CMK (cell line): ENCODE data around the gene APOM.
A peak's percentile ranks its signal among the peaks of the same experiment; 100 is the strongest.

Experiments
- DNase-seq: peaks from one replicate; pipeline ENCODE4 v3.0.0-alpha.2; 2010; ENCODE audit warnings: low read depth

Gene APOM

DNA sequence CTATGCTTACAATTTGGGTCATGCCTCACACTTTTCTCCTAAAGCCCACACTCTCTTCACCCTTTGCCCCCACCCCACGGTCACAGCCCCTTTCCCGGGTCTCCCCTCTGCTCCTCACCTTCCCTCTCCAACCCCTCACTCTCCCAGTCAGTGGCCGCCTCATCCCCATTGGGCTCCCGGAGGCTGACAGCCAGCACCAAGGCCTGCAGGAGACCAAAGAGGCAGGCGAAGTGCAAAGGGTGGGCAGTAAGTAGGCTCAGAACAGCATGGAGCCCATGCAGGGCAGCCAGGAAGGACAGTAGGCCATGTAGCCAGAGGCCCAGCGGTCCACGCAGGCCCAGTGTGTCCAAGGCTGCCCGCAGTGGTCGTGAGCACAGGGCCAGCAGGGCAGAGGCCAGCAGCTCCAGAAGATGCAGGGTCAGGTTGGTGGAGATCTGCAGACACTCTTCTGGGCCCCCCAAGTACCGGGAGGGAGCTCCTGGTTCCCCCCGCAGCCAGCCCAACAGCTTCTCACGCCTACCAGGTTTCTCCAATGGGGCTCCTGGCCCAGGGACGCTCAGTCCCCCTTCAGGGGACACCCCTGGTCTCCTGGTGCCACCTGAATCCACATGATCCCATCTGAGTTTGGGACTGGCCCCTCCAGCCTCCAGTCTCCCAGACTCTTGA is 3.4 kb downstream of the APOM start:
- DNase-seq = no peak

- peak; percentile 74 for DNase-seq
Observed at GRCh38 chr6:31659649-31660380, 4.1 kb downstream of the APOM start.

DNA sequence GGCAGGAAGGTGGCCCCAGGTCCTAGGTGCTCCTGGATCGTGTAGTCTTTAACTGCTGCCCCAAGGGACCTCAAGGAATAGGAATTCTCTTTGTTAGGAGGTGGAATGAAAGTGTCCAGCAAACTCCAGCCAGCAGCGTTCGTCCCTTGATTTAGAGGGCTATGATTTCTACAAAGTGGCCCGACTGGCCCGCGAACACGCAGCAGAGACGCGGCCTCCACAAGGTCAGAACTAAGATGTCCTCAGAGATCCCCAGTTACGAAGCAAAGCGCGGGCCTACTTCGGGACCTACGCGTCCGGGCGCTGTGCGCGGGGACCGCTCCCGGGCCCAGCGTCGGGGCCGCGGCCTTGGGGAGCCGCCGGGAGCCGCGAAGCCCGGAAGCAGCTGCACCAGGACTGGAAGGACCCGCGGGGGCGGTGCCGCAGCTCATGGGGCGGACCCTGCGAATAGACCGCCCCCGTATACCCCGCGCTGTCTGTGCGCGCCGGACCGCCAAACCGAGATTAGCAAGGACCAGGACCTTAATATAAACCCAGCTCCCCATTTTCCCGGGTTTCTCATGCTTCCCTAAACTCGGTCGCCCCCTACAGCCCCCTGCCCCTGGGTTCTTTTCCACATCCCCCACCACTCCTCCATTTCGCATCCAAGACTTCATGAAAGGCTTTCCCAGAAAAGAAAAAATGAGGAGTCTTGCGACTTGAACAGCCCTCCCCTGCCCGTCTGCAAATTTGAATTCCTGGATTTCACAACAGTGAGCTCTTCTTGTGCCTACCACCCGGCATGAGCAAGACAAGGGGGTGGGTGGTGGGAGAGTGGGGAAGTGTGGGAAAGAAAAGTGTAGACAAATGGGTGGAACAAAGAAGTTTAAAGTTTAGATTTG is 4.9 kb downstream of the APOM start, which contains the start of gene C6orf47:
TSS of gene C6orf47 (minus strand) at position 398 of the 881 bp plus-strand sequence. CDS start 831 bp downstream, outside the sequence.
- DNase-seq = peak; percentile 72

DNA sequence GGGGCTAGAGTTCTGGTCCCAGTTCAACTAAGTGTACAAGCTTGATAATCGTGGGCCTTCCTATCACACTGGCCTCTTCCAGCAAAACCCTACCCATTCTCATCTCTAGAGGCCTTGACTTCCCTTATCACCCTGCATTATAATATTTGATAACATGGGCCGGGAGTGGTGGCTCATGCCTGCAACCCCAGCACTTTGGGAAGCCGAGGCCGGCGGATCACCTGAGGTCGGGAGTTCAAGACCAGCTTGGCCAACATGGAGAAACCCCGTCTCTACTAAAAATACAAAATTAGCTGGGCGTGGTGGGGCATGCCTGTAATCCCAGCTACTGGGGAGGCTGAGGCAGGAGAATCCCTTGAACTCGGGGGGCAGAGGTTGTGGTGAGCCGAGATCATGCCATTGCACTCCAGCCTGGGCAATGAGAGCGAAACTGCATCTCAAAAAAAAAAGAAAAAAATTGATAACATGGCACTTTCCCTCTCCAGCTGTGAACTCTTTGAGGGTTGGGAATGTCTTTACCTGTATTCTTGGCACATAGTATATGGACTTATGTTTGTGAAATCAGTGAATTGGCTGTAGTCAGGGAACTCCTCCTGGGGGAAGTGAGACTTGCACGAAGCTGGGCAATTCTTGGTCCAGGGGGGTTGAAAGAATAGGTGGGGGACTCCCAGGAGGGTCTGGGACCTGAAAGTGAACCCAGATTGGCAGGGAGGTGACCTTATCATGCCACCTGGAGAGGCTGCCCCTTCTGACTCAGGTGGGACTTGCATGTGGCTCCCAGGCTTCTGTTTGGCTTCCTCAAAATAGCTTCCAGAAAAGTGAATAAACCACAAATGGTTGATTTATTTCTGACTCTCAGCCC is 5.8 kb downstream of the APOM start:
- DNase-seq = no peak

DNA sequence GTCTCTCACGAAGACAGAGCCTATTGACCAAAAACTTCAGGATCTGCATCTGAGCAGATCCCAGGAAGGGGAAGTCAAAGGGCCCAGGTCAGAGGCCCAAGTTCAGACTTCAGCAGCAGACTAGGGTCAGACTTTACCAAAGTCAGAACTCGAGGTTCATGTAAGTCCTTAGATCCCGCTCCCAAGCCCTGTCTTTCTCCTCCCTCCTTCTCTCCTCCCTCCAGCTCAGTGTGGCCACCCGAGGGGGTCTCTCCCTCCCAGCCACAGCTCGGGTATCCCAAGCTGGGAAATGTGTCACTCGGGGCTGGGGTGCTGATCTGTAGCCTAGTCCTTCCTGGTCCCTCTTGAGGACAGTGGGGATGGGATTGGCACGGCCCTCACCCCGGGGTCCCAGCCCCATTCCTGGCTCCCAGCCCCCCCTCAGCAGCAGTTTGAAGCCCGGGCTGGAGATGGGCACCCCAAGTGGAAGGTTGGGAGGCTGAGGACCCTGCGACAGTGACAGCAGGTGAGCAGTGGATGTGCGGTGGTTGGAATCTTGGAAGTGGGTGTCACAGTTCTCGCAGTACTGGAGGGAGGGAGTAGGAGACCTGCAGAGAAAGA is 6.5 kb downstream of the APOM start:
- no peak for DNase-seq

DNA sequence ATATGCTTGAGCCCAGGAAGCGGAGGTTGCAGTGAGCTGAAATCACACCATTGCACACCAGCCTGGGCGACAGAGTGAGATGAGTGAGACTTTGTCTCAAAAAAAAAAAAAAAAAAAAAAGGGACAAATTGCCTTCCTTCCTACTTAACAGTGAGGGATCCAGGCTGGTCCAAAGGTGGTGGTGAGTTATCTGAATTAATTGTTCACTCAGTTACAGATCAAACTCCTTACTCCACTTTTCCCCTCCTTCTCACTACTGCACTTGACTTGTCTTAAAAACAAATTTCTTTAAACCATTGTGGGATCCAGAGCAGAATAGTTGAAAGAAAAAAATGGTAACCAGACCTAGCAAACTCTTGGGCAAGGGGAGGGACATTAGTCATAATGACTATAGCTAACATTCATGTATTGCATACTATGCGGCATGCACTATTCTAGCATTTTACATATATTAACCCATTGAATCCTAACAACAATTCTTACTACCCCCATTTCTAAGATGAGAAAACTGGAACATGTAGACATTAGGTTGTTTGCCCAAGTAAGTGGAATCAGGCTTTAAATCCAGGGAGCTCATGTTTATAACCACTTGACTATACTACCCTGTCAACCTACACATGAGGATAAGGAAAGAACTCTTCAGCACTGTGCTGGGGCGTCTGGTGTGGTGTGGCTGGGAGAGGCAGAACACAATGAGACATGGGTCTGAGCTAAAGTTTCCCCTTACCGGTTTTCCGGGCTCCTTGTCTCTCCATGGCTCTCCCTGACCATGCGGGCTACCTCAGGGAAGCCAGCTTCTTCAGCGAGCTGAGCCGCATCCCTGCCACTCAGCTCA is 7.6 kb downstream of the APOM start:
- no peak for DNase-seq

GRCh38 chr6:31663961-31664789 is 8.5 kb downstream of the APOM start:
- DNase-seq = no peak

DNA sequence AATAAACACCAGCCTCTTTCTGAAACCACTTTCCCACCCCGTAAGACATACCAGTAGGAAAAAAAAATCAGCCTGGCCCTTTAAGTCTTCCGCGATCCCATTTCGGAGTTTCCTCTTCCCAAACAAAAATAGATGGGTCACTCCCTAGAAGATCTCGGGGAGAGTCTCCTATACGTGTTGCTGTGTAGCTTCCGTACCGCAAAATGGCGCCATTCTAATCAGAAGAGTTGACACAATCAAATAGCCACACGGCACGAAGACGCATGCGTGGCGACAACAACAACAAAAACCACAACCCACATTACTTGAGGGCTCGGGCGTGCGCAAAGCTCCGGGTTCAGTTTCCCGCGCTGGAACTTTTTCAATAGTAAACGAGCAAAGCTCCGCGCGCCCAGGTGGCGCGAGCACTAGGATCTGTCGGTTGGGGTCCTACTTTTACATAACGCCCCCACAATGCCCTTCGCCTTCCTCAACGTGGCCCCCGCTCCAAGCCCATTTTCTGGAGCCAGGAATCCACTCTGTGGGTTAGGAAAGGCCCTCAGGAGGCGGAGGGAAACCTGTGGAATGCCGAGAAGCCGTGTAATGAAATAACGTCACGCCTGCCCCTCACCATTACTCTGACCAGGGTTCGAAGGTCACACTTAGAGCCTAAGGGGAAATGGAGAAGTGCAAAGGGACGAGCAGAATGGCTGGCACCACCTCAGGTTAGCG is 9.3 kb downstream of the APOM start, which contains the start of gene GPANK1:
TSS of gene GPANK1 (minus strand) at position 208 of the 711 bp plus-strand sequence. CDS start 519 bp downstream, outside the sequence.
- DNase-seq = peak; percentile 87

DNA sequence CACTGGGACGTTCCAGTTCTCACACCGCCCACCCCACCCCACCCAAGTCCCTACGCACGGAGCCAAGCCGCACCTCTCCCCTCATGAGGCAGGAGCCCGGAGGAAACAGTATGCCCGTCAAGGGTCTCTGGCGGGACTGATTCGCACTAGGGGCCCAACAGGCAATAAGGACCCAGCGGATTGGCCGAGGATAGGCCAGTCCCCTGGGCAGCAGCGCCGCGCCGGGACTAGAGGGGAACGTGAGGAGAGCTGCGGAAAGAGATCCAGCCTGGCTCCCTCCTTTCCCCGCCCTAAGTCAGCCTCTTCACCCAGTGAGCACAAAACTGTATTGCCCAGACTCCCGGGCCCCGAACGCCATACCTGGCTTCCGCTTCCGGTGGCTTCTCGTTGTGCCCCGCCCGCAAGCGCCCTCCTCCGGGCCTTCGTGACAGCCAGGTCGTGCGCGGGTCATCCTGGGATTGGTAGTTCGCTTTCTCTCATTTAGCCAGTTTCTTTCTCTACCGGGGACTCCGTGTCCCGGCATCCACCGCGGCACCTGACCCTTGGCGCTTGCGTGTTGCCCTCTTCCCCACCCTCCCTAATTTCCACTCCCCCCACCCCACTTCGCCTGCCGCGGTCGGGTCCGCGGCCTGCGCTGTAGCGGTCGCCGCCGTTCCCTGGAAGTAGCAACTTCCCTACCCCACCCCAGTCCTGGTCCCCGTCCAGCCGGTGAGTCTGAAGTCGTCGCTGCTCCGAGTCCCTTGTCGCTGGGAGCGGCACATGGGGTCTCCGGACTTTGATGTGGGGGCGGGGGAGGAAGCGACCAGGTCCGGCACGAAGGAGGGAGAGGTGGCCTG is 10.0 kb downstream of the APOM start, which contains the start of gene CSNK2B:
TSS of gene CSNK2B (plus strand) at position 580 of the 836 bp plus-strand sequence. CDS start 752 bp downstream, outside the sequence.
- DNase-seq = peak; percentile 96

- no peak for DNase-seq
Observed at GRCh38 chr6:31666337-31666965, 10.8 kb downstream of the APOM start.

DNA sequence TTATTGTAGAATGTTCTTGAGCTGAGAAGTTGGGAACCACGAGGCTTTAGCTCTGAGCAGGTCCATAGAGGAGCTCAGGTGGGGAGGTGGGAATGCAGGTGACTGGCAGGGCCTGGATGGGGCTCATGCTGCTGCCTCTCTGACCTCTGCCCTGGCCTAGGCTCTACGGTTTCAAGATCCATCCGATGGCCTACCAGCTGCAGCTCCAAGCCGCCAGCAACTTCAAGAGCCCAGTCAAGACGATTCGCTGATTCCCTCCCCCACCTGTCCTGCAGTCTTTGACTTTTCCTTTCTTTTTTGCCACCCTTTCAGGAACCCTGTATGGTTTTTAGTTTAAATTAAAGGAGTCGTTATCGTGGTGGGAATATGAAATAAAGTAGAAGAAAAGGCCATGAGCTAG is 14.0 kb downstream of the APOM start, which contains the start of gene LY6G5B:
TSS of gene LY6G5B (plus strand) at position 301 of the 400 bp plus-strand sequence. CDS start 975 bp downstream, outside the sequence.
- no peak for DNase-seq

GRCh38 chr6:31676322-31676903 is 20.7 kb downstream of the APOM start:
- no peak for DNase-seq

GRCh38 chr6:31676904-31677303 is 21.2 kb downstream of the APOM start:
- DNase-seq = no peak

- no peak for DNase-seq
Observed at GRCh38 chr6:31677955-31678354, 22.3 kb downstream of the APOM start.

- DNase-seq = no peak
Observed at GRCh38 chr6:31680226-31681134, 24.8 kb downstream of the APOM start, which contains the start of gene LY6G5C. LY6G5C (minus strand) TSS chr6:31681067; CDS start chr6:31680373, 694 bp downstream.
